Mesothelial cell of epicardium (in vitro differentiated cells): ENCODE data around the gene DNAH6. TPM values are rescaled to one million over a fixed set of nuclear protein-coding genes. Genes with fewer than 3 reads are reported as not detected.

Experiments used
- DNase-seq, 2 experiments: peaks; one replicate each; pipeline ENCODE4 v3.0.0; 2021; ENCODE audit warnings: low spot score in 2 of 2; ENCODE audit not compliant: unreplicated experiment in 2 of 2
- H3K27ac Mint-ChIP-seq: 2 replicates; pipeline ENCODE4 v1.8.0; 2021; ENCODE audit warnings: mixed read lengths
- H3K27me3 Mint-ChIP-seq: 2 replicates; pipeline ENCODE4 v1.8.0; 2021; ENCODE audit warnings: low read depth, mixed read lengths
- H3K36me3 Mint-ChIP-seq: 2 replicates; pipeline ENCODE4 v1.8.0; 2021; ENCODE audit warnings: mixed read lengths
- H3K4me1 Mint-ChIP-seq: 2 replicates; pipeline ENCODE4 v1.8.0; 2021; ENCODE audit warnings: mixed read lengths
- H3K4me3 Mint-ChIP-seq: 2 replicates; pipeline ENCODE4 v1.8.0; 2021; ENCODE audit warnings: mild to moderate bottlenecking, moderate library complexity, mixed read lengths
- H3K9me3 Mint-ChIP-seq: 2 replicates; pipeline ENCODE4 v1.8.0; 2021; ENCODE audit warnings: mixed read lengths
- total RNA-seq: library from RNA; stranded (reverse); gene quantifications from 3 replicates; pipeline ENCODE4 v1.2.1, GENCODE V29; 2021
- TF ChIP-seq, protein P1 (sequence below): fragments of 200-600 bp; sonication (generic); IDR thresholded peaks from one replicate; pipeline ENCODE4 v1.5.0; 2021; ENCODE audit warnings: antibody characterized with exemption; ENCODE audit not compliant: unreplicated experiment

The DNAH6 gene
- total RNA-seq, 1 donor from 2014 or later: 0.54 TPM

DNA sequence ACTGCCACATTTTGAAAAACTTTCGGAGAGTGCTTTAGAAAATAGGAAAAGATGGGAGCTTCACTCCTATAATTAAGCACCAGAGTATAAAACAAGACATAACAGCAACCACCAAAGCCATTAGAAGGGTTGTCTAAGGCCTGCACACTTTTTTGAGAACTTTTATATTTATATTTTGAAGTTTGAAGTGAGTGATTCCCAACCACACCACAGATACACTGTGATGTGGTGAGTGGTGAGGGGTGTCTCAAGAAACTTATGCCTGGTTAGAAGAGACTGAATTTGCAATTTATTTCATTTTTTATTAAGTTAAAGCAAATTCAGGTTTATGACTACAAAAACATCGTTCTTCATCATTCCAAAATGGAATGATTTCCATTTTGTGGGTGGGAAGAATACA lies 161.9 kb downstream of the DNAH6 start:
- Mint-ChIP-seq H3K27me3 (peaks cover 31% of the 10 kb centered on the region), H3K27ac (no peak overlapping the region), H3K36me3 (no peaks in the 10 kb centered on the region), H3K4me1 (no peaks in the 10 kb centered on the region), H3K4me3 (no peak overlapping the region), H3K9me3 (no peaks in the 10 kb centered on the region)
- TF ChIP-seq, protein P1, sequence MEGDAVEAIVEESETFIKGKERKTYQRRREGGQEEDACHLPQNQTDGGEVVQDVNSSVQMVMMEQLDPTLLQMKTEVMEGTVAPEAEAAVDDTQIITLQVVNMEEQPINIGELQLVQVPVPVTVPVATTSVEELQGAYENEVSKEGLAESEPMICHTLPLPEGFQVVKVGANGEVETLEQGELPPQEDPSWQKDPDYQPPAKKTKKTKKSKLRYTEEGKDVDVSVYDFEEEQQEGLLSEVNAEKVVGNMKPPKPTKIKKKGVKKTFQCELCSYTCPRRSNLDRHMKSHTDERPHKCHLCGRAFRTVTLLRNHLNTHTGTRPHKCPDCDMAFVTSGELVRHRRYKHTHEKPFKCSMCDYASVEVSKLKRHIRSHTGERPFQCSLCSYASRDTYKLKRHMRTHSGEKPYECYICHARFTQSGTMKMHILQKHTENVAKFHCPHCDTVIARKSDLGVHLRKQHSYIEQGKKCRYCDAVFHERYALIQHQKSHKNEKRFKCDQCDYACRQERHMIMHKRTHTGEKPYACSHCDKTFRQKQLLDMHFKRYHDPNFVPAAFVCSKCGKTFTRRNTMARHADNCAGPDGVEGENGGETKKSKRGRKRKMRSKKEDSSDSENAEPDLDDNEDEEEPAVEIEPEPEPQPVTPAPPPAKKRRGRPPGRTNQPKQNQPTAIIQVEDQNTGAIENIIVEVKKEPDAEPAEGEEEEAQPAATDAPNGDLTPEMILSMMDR: no peak
- no peak for DNase-seq

DNA sequence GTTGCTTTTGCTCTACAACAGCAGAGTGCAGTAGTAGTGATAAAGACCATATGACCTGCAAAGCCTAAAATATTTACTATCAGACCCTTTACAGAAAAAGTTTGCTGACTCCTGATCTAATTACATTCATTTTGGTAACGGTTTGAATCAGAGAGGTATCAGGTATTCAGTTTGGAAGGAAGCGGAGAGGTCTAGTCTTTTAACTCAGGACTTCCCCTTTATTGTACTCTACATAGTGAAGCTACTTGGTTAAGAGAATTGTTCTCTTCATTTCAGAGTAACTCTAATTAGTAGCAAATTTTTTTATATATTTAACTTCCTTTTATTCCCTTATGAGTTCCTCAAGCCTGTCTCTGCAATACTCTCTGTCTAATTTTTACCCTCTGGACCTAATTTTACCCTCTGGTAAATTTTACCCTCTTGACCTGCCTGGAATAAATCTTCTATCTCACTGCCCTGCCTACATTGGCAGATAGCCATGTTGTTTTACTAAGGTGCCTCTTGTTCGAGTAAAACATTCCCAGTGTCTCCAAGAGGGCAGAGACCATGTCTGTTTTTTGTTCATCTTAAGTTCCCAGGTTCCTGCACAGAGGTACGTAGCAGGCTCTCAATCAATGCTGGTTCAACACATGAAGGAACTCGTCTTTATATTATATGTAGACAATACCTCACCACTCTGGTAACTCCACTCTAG lies 170.6 kb downstream of the DNAH6 start:
- Mint-ChIP-seq H3K27me3 (peaks cover 10% of the 10 kb centered on the region), H3K4me3 (no peak overlapping the region), H3K27ac (peak overlapping the region; percentile 44), H3K36me3 (no peaks in the 10 kb centered on the region), H3K4me1 (peaks cover 13% of the 10 kb centered on the region), H3K9me3 (no peaks in the 10 kb centered on the region)
- no peak for DNase-seq
- TF ChIP-seq, protein P1: no peak

DNA sequence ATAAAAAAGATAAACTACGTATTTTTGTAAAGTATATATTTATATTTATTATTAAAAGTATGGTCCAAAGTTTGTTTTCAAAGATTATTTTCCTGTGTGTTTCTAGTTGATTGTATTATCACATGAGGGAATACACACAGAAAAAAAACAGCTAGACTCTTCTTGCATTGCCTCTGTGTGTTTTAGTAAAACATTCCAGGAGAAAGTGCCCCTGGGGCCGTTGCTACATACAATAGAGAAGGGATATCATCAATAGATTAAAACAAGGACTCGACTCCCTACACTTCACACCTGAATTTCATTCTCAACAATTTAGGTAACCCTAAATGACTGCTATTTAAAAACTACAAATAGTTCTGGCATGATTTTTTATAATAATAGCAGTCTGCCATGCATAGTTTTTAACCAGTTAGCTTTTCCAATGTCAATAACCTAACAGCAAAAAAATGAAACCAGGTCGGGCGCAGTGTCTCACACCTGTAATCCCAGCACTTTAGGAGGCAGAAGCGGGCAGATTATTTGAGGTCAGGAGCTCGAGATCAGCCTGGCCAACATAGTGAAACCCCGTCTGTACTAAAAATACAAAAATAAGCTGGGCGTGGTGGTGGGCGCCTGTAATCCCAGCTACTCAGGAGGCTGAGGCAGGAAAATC lies 171.3 kb downstream of the DNAH6 start:
- Mint-ChIP-seq H3K4me1 (peaks cover 13% of the 10 kb centered on the region), H3K36me3 (no peaks in the 10 kb centered on the region), H3K27me3 (peaks cover 6% of the 10 kb centered on the region), H3K4me3 (no peak overlapping the region), H3K9me3 (no peaks in the 10 kb centered on the region), H3K27ac (peak overlapping the region; percentile 25)
- no peak for DNase-seq
- TF ChIP-seq, protein P1: no peak

DNA sequence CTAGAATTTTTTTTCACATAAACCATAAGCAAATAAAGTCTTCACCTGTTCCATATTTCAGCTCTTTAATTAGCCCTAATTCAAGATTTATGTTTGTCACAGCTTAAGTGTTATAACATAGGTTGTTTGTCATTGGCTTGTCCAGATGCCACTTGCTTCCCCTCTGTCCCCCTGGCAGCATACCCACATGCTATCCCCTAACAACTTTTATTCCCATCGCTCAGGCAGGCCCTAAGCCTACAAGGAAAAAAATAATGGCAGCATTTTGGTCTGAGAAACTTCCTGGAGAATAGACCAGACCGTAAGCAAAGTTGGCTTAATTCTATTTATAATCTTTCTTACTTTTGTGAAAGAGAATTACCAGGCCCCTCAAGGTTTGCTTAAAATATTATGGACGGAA lies 173.9 kb downstream of the DNAH6 start:
- no peak overlapping the region for H3K27ac Mint-ChIP-seq
- no peak for DNase-seq
- H3K27me3 Mint-ChIP-seq: peaks cover 7% of the 10 kb centered on the region
- H3K4me1 Mint-ChIP-seq: peaks cover 13% of the 10 kb centered on the region
- H3K9me3 Mint-ChIP-seq: no peaks in the 10 kb centered on the region
- TF ChIP-seq, protein P1: no peak
- no peaks in the 10 kb centered on the region for H3K36me3 Mint-ChIP-seq
- H3K4me3 Mint-ChIP-seq: no peak overlapping the region

DNA sequence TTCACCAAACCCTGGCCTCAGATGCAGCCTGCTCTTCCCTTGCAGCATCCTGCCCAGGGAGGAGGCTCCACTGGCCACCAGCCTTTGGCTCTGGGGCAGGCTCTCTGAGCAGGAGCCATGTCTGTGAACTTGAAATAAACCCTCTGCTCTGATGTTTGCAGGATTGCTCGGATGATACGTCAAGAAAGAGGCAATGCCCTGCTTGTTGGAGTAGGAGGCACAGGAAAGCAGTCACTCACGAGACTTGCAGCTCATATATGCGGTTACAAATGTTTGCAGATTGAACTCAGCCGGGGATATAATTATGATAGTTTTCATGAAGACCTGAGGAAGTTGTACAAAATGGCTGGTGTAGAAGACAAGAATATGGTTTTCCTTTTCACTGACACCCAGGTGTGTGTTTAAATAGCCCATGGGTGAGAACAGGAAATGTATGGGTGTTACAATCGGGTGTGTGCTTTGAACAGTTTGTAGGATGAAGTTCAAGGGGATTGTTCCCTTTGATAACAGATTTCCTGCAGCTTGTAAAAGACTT lies 177.9 kb downstream of the DNAH6 start:
- no peaks in the 10 kb centered on the region for H3K4me1 Mint-ChIP-seq
- no peaks in the 10 kb centered on the region for H3K36me3 Mint-ChIP-seq
- TF ChIP-seq, protein P1: no peak
- no peak overlapping the region for H3K27ac Mint-ChIP-seq
- no peak for DNase-seq
- no peak overlapping the region for H3K4me3 Mint-ChIP-seq
- peaks cover 16% of the 10 kb centered on the region for H3K27me3 Mint-ChIP-seq
- no peaks in the 10 kb centered on the region for H3K9me3 Mint-ChIP-seq
